GM21423 (cell line): ENCODE data around the gene PCNX2.
"Not testable (repeated sequence)": the region's sequence is repeated elsewhere in the genome, so short reads cannot be mapped to it uniquely, and the experiment has no call there.

ENCODE experiments used
- ATAC-seq: cut with Tn5 transposase; IDR thresholded peaks from one replicate; pipeline ENCODE4 v1.9.1; 2021; ENCODE audit warnings: mild to moderate bottlenecking, moderate library complexity; ENCODE audit not compliant: unreplicated experiment

Gene PCNX2

GRCh38 chr1:233019778-233020325 lies 275.7 kb downstream of the PCNX2 start:
- ATAC-seq, result no peak

GRCh38 chr1:233019083-233019482 lies 276.4 kb downstream of the PCNX2 start:
- no peak for ATAC-seq

GRCh38 chr1:233016798-233017197 lies 278.7 kb downstream of the PCNX2 start:
- no peak for ATAC-seq

- peak; percentile 82 for ATAC-seq
Observed at GRCh38 chr1:233015965-233016364, 279.6 kb downstream of the PCNX2 start.

GRCh38 chr1:233012021-233012420 lies 283.5 kb downstream of the PCNX2 start:
- no peak for ATAC-seq

- no peak for ATAC-seq
Observed at GRCh38 chr1:233010146-233010545, 285.4 kb downstream of the PCNX2 start.

GRCh38 chr1:233006541-233006973 lies 289.0 kb downstream of the PCNX2 start:
- no peak for ATAC-seq

- ATAC-seq, result no peak
Observed at GRCh38 chr1:233006108-233006507, 289.4 kb downstream of the PCNX2 start.

GRCh38 chr1:233005703-233006102 lies 289.8 kb downstream of the PCNX2 start:
- no peak for ATAC-seq

- no peak for ATAC-seq
Observed at GRCh38 chr1:233005156-233005555, 290.4 kb downstream of the PCNX2 start.

GRCh38 chr1:233004451-233004850 lies 291.1 kb downstream of the PCNX2 start:
- ATAC-seq, result no peak

GRCh38 chr1:233003638-233004037 lies 291.9 kb downstream of the PCNX2 start:
- not testable (repeated sequence) for ATAC-seq

GRCh38 chr1:232999956-233000625 lies 295.4 kb downstream of the PCNX2 start:
- no peak for ATAC-seq

GRCh38 chr1:232998646-232999045 lies 296.9 kb downstream of the PCNX2 start:
- ATAC-seq, result no peak

GRCh38 chr1:232998138-232998537 lies 297.4 kb downstream of the PCNX2 start:
- no peak for ATAC-seq

GRCh38 chr1:232996143-232996542 lies 299.4 kb downstream of the PCNX2 start:
- no peak for ATAC-seq

- ATAC-seq, result no peak
Observed at GRCh38 chr1:232995189-232995588, 300.3 kb downstream of the PCNX2 start.

- no peak for ATAC-seq
Observed at GRCh38 chr1:232993555-232993954, 302.0 kb downstream of the PCNX2 start.

GRCh38 chr1:232992227-232992626 lies 303.3 kb downstream of the PCNX2 start:
- ATAC-seq, result no peak

- ATAC-seq, result no peak
Observed at GRCh38 chr1:232991238-232991637, 304.3 kb downstream of the PCNX2 start.

GRCh38 chr1:232990176-232991128 lies 305.1 kb downstream of the PCNX2 start:
- ATAC-seq, result no peak

GRCh38 chr1:232988572-232989040 lies 306.9 kb downstream of the PCNX2 start:
- ATAC-seq, result no peak
